ENCODE results near the gene SYNE4. TPM values are rescaled to one million over a fixed set of nuclear protein-coding genes. Genes with fewer than 3 reads are reported as not detected.

SYNE4 gene
- total and polyA plus RNA-seq, 2 of the 4 experiments (the other 2 are of a cell fraction), result 0.27 TPM; not detected in 1

- Histone ChIP-seq H4K91ac (ENCODE audit: insufficient read depth, low read depth, low read length) (peak overlapping the region; percentile 87), H3K56ac (ENCODE audit: extremely low read depth, insufficient read depth, low read length) (peak overlapping the region; percentile 37; the same call in 1 of the 2 replicates), H3K4me3 (ENCODE audit: insufficient read depth, low read depth, low read length) (no peak overlapping the region), H2BK5ac (ENCODE audit: low read depth, low read length, poor library complexity, severe bottlenecking) (peak overlapping the region; percentile 81), H2BK15ac (ENCODE audit: low read depth, low read length) (peak overlapping the region; percentile 67; the same call in 2 of the 3 replicates), H3K9ac (ENCODE audit: low read depth, low read length) (peak overlapping the region; percentile 18; the same call in 1 of the 2 replicates), H3K4me2 (ENCODE audit: low read depth, low read length) (peak overlapping the region; percentile 35), H3K9me1 (ENCODE audit: insufficient read depth, low read length) (no peaks in the 10 kb centered on the region; the same call in 1 of the 2 replicates), H3K18ac (ENCODE audit: low read depth, low read length) (peak overlapping the region; percentile 75), H3K27ac (ENCODE audit: insufficient read depth, low read length) (peak overlapping the region; percentile 74; the same call in 1 of the 2 replicates), H2AK9ac (replicated peaks; ENCODE audit: low read depth, low read length, poor library complexity) (peak overlapping the region; percentile 91), H3K79me1 (ENCODE audit: low read depth in 1 of 2, low read length in 2 of 2) (peaks cover 0 to 21% of the 10 kb centered on the region in 2 experiments; a peak in 3 of 4 replicates), H2AFZ (replicated peaks; ENCODE audit: low read length, poor library complexity) (peak overlapping the region; percentile 72), H3K4ac (ENCODE audit: low read depth, low read length) (peak overlapping the region; percentile 93), H3K27me3 (ENCODE audit: control insufficient read depth, insufficient read depth, low read length) (no peaks in the 10 kb centered on the region), H4K20me1 (ENCODE audit: insufficient read depth, low read length) (no peaks in the 10 kb centered on the region), H3K9me3 (ENCODE audit: control insufficient read depth, insufficient read depth, low read length) (no peaks in the 10 kb centered on the region), H2AK5ac (ENCODE audit: low read depth, low read length) (peak overlapping the region; percentile 81; the same call in 1 of the 2 replicates), H3K23ac (ENCODE audit: low read depth, low read length) (peak overlapping the region; percentile 79; the same call in 1 of the 2 replicates), H3K36me3 (ENCODE audit: control insufficient read depth, insufficient read depth, low read length) (peaks cover 6% of the 10 kb centered on the region), H2BK120ac (ENCODE audit: low read depth, low read length) (peak overlapping the region; percentile 89), H4K5ac (ENCODE audit: low read depth, low read length) (peak overlapping the region; percentile 78), H4K8ac (ENCODE audit: low read depth in 2 of 2, low read length in 2 of 2) (peak overlapping the region; percentile 68 to 90), H3K14ac (replicated peaks; ENCODE audit: low read depth, low read length) (peak overlapping the region; percentile 77), H3K4me1 (ENCODE audit: control insufficient read depth, insufficient read depth, low read length) (peaks cover 9% of the 10 kb centered on the region), H2BK20ac (ENCODE audit: low read depth, low read length) (peak overlapping the region; percentile 75)
- dilution Hi-C loops (cut with HindIII; ENCODE audit: low sequenced_read_pairs, unreplicated experiment), result no loop called here
- in situ Hi-C loops (cut with MboI; ENCODE audit: low sequenced_read_pairs), result no loop called here
- POLR2A ChIA-PET (ENCODE audit: unreplicated experiment), result no interaction called here
- BruUV-seq (replicated peaks), result no TSS peak
- DNase-seq (peak; percentile 82), ATAC-seq (ENCODE audit: low read depth) (peak; percentile 97)
- intact Hi-C loops (cut with micrococcal nuclease), result loop anchor here (1.0 kb wide), 1 partner anchor 12 kb away; the partner anchor contains the start of genes THAP8 and WDR62
- CTCF ChIA-PET, result interaction anchor here (1.1 kb wide), 1 partner anchor 12 kb away, joined by 6 read pairs; no protein-coding TSS in a partner anchor
- 17% methylated on average over 1 of the region's 3 CpGs; no CpG with 5 or more reads in 1 of the 2 experiments for WGBS, 2 experiments (ENCODE audit: extremely low coverage in 2 of 2, insufficient read length in 1 of 2)
- TF ChIP-seq FOS (IDR thresholded peaks at IDR 0.05; ENCODE audit: low read depth, low read length) (no peak), CEBPB (IDR thresholded peaks at IDR 0.05; ENCODE audit: low read depth, low read length) (peak; percentile 93), MAZ (IDR thresholded peaks at IDR 0.05; ENCODE audit: borderline replicate concordance, low read depth, low read length) (peak; percentile 80; the same call in 1 of the 2 replicates)
These were observed 33.2 kb upstream of the SYNE4 start for GRCh38 chr19:36041831-36042230.
